ENCODE data around the gene ATP5F1B. TPM values are rescaled to one million over a fixed set of nuclear protein-coding genes. Genes with fewer than 3 reads are reported as not detected.
A peak's percentile ranks its signal among the peaks of the same experiment; 100 is the strongest.

The ATP5F1B gene
- total and polyA plus RNA-seq, 9 of the 15 experiments (the other 6 are each of a cell fraction or from before 2014, with no cell fraction given): 908 to 3,125 (median 1,482) TPM

DNA sequence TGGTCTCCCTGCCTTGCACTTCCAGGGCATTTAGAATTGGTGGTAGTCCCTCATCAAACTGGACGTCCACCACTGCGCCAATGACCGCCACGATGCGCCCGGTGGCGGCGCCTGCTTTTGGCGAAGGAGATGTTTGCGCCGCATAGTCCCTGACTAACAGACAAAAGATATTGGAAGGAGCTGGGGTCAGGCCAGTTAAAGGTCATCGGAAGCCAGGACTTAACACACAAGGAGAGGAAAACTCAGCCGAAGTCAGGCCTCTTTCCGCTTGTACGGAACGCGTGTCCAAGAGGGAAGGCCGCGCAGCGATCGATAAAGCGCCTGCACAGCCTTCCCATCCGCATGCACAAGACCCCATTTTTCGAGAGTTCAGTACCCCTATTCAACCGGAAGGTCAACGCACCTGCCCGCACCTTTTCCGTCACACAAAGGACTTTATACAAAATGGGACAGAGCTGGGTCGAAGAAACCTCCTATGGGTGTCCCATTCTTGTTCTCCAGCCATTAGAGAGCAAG, 525 bp downstream of the ATP5F1B start (continued):
- TF ChIP-seq, protein P1, sequence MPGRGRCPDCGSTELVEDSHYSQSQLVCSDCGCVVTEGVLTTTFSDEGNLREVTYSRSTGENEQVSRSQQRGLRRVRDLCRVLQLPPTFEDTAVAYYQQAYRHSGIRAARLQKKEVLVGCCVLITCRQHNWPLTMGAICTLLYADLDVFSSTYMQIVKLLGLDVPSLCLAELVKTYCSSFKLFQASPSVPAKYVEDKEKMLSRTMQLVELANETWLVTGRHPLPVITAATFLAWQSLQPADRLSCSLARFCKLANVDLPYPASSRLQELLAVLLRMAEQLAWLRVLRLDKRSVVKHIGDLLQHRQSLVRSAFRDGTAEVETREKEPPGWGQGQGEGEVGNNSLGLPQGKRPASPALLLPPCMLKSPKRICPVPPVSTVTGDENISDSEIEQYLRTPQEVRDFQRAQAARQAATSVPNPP (IDR thresholded peaks at IDR 0.05; ENCODE audit: borderline replicate concordance, insufficient read depth, insufficient read length): no peak
- TF ChIP-seq ZNF79 (CRISPR knock-in tag; IDR thresholded peaks at IDR 0.05; ENCODE audit: low read depth) (no peak), MYNN (IDR thresholded peaks at IDR 0.05) (no peak), MYNN (CRISPR knock-in tag; IDR thresholded peaks at IDR 0.05) (no peak), PHTF2 (CRISPR knock-in tag; IDR thresholded peaks at IDR 0.05) (no peak), ETS2 (tag; IDR thresholded peaks at IDR 0.05; ENCODE audit: borderline replicate concordance, poor library complexity, severe bottlenecking) (no peak), ZNF507 (tag; conservative IDR thresholded peaks at IDR 0.05) (no peak), TCF7L2 (IDR thresholded peaks at IDR 0.05; ENCODE audit: low read depth, low read length) (no peak), ZNF232 (CRISPR knock-in tag; IDR thresholded peaks at IDR 0.05) (no peak; the same call in 1 of the 2 replicates), KDM4B (IDR thresholded peaks at IDR 0.05; ENCODE audit: borderline replicate concordance in 2 of 2, low read depth in 1 of 2) (no peak), RBM34 (IDR thresholded peaks at IDR 0.05; ENCODE audit: borderline replicate concordance, insufficient read depth, low read length) (no peak), PCBP1 (IDR thresholded peaks at IDR 0.05; ENCODE audit: low read depth, low read length, poor library complexity, severe bottlenecking) (no peak), ZNF77 (CRISPR knock-in tag; IDR thresholded peaks at IDR 0.05) (no peak), PHF20 (IDR thresholded peaks at IDR 0.05; ENCODE audit: partially characterized antibody) (no peak)
- TF ChIP-seq, protein P2, sequence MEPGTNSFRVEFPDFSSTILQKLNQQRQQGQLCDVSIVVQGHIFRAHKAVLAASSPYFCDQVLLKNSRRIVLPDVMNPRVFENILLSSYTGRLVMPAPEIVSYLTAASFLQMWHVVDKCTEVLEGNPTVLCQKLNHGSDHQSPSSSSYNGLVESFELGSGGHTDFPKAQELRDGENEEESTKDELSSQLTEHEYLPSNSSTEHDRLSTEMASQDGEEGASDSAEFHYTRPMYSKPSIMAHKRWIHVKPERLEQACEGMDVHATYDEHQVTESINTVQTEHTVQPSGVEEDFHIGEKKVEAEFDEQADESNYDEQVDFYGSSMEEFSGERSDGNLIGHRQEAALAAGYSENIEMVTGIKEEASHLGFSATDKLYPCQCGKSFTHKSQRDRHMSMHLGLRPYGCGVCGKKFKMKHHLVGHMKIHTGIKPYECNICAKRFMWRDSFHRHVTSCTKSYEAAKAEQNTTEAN (CRISPR knock-in tag; IDR thresholded peaks at IDR 0.05): peak; percentile 86
- TF ChIP-seq, protein P3, sequence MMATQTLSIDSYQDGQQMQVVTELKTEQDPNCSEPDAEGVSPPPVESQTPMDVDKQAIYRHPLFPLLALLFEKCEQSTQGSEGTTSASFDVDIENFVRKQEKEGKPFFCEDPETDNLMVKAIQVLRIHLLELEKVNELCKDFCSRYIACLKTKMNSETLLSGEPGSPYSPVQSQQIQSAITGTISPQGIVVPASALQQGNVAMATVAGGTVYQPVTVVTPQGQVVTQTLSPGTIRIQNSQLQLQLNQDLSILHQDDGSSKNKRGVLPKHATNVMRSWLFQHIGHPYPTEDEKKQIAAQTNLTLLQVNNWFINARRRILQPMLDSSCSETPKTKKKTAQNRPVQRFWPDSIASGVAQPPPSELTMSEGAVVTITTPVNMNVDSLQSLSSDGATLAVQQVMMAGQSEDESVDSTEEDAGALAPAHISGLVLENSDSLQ (IDR thresholded peaks at IDR 0.05): no peak
- TF ChIP-seq, protein P4, sequence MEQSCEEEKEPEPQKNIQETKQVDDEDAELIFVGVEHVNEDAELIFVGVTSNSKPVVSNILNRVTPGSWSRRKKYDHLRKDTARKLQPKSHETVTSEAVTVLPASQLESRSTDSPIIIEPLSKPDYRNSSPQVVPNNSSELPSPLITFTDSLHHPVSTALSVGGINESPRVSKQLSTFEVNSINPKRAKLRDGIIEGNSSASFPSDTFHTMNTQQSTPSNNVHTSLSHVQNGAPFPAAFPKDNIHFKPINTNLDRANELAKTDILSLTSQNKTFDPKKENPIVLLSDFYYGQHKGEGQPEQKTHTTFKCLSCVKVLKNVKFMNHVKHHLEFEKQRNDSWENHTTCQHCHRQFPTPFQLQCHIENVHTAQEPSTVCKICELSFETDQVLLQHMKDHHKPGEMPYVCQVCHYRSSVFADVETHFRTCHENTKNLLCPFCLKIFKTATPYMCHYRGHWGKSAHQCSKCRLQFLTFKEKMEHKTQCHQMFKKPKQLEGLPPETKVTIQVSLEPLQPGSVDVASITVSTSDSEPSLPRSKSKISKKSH (CRISPR knock-in tag; IDR thresholded peaks at IDR 0.05): no peak
- TF ChIP-seq, protein P5, sequence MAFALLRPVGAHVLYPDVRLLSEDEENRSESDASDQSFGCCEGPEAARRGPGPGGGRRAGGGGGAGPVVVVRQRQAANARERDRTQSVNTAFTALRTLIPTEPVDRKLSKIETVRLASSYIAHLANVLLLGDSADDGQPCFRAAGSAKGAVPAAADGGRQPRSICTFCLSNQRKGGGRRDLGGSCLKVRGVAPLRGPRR (CRISPR knock-in tag; IDR thresholded peaks at IDR 0.05): no peak
- TF ChIP-seq, protein P6, sequence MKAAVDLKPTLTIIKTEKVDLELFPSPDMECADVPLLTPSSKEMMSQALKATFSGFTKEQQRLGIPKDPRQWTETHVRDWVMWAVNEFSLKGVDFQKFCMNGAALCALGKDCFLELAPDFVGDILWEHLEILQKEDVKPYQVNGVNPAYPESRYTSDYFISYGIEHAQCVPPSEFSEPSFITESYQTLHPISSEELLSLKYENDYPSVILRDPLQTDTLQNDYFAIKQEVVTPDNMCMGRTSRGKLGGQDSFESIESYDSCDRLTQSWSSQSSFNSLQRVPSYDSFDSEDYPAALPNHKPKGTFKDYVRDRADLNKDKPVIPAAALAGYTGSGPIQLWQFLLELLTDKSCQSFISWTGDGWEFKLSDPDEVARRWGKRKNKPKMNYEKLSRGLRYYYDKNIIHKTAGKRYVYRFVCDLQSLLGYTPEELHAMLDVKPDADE (conservative IDR thresholded peaks at IDR 0.05; ENCODE audit: control insufficient read depth, low read depth, low read length): 0 out of 2 replicates have a peak, but pooled peaks have one; percentile 32
- TF ChIP-seq, protein P7, sequence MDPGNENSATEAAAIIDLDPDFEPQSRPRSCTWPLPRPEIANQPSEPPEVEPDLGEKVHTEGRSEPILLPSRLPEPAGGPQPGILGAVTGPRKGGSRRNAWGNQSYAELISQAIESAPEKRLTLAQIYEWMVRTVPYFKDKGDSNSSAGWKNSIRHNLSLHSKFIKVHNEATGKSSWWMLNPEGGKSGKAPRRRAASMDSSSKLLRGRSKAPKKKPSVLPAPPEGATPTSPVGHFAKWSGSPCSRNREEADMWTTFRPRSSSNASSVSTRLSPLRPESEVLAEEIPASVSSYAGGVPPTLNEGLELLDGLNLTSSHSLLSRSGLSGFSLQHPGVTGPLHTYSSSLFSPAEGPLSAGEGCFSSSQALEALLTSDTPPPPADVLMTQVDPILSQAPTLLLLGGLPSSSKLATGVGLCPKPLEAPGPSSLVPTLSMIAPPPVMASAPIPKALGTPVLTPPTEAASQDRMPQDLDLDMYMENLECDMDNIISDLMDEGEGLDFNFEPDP (CRISPR knock-in tag; IDR thresholded peaks at IDR 0.05): no peak; the same call in 1 of the 2 replicates
